ENCODE measurements around the gene RNF208.

GRCh38 chr9:137256856-137257255 lies 34.8 kb upstream of the RNF208 start:
- TF ChIP-seq POLR2AphosphoS5 (IDR thresholded peaks at IDR 0.05; ENCODE audit: borderline replicate concordance, low read depth, low read length) (no peak), FOXP2 (optimal IDR thresholded peaks at IDR 0.05; ENCODE audit: control extremely low read depth, extremely low read length, insufficient read depth) (no peak), EZH2 (IDR thresholded peaks at IDR 0.05) (no peak)

All from SK-N-MC (cell line).